ENCODE data around the gene GRM5. TPM values are rescaled to one million over a fixed set of nuclear protein-coding genes. Genes with fewer than 3 reads are reported as not detected.
"Not testable (repeated sequence)": the region's sequence is repeated elsewhere in the genome, so short reads cannot be mapped to it uniquely, and the experiment has no call there.

The GRM5 gene
- total RNA-seq, 1 donor from 2014 or later: not detected

GRCh38 chr11:88950975-88951374, 114.8 kb downstream of the GRM5 start:
- H3K36me3 ChIP-seq: no peaks in the 10 kb centered on the region
- H3K9me3 ChIP-seq (replicated peaks): no peaks in the 10 kb centered on the region
- intact Hi-C loops (cut with micrococcal nuclease): no loop called here
- no peaks in the 10 kb centered on the region for H3K27me3 ChIP-seq (ENCODE audit: low read depth)
- TF ChIP-seq, protein P1, sequence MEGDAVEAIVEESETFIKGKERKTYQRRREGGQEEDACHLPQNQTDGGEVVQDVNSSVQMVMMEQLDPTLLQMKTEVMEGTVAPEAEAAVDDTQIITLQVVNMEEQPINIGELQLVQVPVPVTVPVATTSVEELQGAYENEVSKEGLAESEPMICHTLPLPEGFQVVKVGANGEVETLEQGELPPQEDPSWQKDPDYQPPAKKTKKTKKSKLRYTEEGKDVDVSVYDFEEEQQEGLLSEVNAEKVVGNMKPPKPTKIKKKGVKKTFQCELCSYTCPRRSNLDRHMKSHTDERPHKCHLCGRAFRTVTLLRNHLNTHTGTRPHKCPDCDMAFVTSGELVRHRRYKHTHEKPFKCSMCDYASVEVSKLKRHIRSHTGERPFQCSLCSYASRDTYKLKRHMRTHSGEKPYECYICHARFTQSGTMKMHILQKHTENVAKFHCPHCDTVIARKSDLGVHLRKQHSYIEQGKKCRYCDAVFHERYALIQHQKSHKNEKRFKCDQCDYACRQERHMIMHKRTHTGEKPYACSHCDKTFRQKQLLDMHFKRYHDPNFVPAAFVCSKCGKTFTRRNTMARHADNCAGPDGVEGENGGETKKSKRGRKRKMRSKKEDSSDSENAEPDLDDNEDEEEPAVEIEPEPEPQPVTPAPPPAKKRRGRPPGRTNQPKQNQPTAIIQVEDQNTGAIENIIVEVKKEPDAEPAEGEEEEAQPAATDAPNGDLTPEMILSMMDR (IDR thresholded peaks at IDR 0.05; ENCODE audit: borderline replicate concordance): no peak
- H3K27ac ChIP-seq (replicated peaks): no peak overlapping the region
- H3K4me1 ChIP-seq: no peaks in the 10 kb centered on the region
- H3K4me3 ChIP-seq: no peak overlapping the region
- no peak for DNase-seq

DNA sequence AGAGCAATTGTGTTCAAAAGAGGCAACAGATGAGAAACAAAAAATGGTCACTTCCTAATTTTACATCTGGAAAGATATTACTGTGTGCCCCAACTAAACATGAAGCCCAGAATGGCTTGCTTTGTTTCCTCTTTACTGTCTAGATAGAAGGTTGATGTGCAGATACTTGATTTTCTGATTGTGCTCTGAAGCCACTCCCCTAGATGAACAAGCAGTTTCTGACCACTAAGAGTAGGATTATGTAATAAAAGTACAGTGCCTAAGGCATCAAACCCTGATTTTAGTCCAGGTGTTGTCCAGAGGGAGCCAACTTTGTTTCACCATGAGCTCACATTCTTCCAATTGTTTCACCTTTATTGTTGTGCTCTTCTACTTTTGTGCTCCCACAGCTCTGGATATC, 116.9 kb downstream of the GRM5 start:
- H3K27me3 ChIP-seq (ENCODE audit: low read depth); intact Hi-C loops (cut with micrococcal nuclease); H3K4me3 ChIP-seq; H3K9me3 ChIP-seq (replicated peaks); H3K36me3 ChIP-seq; H3K4me1 ChIP-seq; DNase-seq; H3K27ac ChIP-seq (replicated peaks): not testable (repeated sequence)

- H3K9me3 ChIP-seq (replicated peaks); H3K27me3 ChIP-seq (ENCODE audit: low read depth); intact Hi-C loops (cut with micrococcal nuclease): not testable (repeated sequence)
Measured at GRCh38 chr11:88947843-88948572, 117.8 kb downstream of the GRM5 start.

DNA sequence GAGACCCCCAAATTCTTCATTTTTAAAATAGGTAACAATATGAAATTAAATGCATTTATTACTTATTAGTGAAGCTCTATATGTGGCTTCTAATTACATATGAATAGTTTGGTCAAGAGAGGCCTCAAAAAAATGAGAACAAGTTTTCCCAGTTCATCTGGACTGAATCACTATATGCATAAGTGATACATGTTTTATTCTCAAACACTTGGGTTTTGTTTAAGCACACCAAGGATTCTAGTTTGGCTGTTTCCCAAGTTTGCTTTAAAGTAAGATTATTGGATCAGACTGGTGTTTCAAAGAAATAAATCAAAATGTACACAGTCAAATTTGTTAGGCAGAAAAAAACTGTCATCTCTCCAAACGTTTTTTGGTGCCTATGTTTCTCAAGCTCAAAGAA, 136.1 kb downstream of the GRM5 start:
- intact Hi-C loops (cut with micrococcal nuclease); H3K36me3 ChIP-seq; H3K27me3 ChIP-seq (ENCODE audit: low read depth); DNase-seq; H3K9me3 ChIP-seq (replicated peaks); H3K4me1 ChIP-seq; H3K27ac ChIP-seq (replicated peaks); H3K4me3 ChIP-seq: not testable (repeated sequence)

More at GRCh38 chr11:88947843-88948572, 117.8 kb downstream of the GRM5 start:
- H3K36me3 ChIP-seq; H3K4me1 ChIP-seq; H3K27ac ChIP-seq (replicated peaks); DNase-seq; H3K4me3 ChIP-seq: not testable (repeated sequence)

GRCh38 chr11:88917065-88917464, 148.7 kb downstream of the GRM5 start:
- H3K36me3 ChIP-seq; H3K27ac ChIP-seq (replicated peaks); H3K4me1 ChIP-seq; intact Hi-C loops (cut with micrococcal nuclease); H3K4me3 ChIP-seq; DNase-seq; H3K27me3 ChIP-seq (ENCODE audit: low read depth); H3K9me3 ChIP-seq (replicated peaks): not testable (repeated sequence)

DNA sequence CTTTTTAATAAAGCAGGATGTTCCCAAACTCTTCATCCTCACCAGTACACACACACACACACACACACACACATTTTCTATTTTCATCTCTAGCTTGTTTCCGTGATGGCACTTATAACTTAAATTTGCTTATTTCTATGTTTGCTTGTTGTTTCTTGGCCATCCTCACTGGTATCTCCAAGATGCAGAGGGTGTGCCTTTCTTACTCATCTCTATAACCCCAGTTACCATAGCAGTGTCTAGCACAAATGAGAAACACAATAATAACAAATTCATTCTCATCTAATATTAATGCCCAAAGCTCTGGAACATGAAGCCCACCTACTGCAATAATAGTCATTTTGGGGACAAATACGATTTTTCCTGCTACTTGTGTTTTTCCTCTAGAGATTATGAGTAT, 156.3 kb downstream of the GRM5 start:
- Histone ChIP-seq H3K4me1 (no peaks in the 10 kb centered on the region), H3K4me3 (no peak overlapping the region), H3K9me3 (replicated peaks) (no peaks in the 10 kb centered on the region), H3K27ac (replicated peaks) (no peak overlapping the region), H3K27me3 (ENCODE audit: low read depth) (no peaks in the 10 kb centered on the region), H3K36me3 (no peaks in the 10 kb centered on the region)
- no peak for DNase-seq
- TF ChIP-seq, protein P1 (IDR thresholded peaks at IDR 0.05; ENCODE audit: borderline replicate concordance): no peak
- intact Hi-C loops (cut with micrococcal nuclease): no loop called here

- H3K4me1 ChIP-seq; intact Hi-C loops (cut with micrococcal nuclease); H3K27ac ChIP-seq (replicated peaks); DNase-seq; H3K4me3 ChIP-seq; H3K36me3 ChIP-seq; H3K27me3 ChIP-seq (ENCODE audit: low read depth); H3K9me3 ChIP-seq (replicated peaks): not testable (repeated sequence)
Measured at GRCh38 chr11:88901436-88901835, 164.3 kb downstream of the GRM5 start.

GRCh38 chr11:88888855-88889254, 176.9 kb downstream of the GRM5 start:
- peaks cover 42% of the 10 kb centered on the region for H3K9me3 ChIP-seq (replicated peaks)
- H3K27me3 ChIP-seq (ENCODE audit: low read depth); intact Hi-C loops (cut with micrococcal nuclease); H3K4me3 ChIP-seq; H3K4me1 ChIP-seq; DNase-seq; H3K36me3 ChIP-seq; H3K27ac ChIP-seq (replicated peaks): not testable (repeated sequence)
